Osteoblast (primary cell): ENCODE data around the gene MAPK10. TPM values are rescaled to one million over a fixed set of nuclear protein-coding genes. Genes with fewer than 3 reads are reported as not detected.

Source experiments
- DNase-seq: peaks from one replicate; pipeline ENCODE4 v3.0.0; 2011; ENCODE audit warnings: low spot score, mixed read lengths; ENCODE audit not compliant: insufficient read length; ENCODE audit errors: missing footprints
- H2AFZ ChIP-seq: 2 replicates; pipeline ENCODE4 v1.6.0; 2011; ENCODE audit warnings: mild to moderate bottlenecking, low read length
- H3K27ac ChIP-seq: 2 replicates; pipeline ENCODE4 v1.5.1; 2011; ENCODE audit warnings: mild to moderate bottlenecking, low read depth, low read length, moderate library complexity
- H3K27me3 ChIP-seq: 2 replicates; pipeline ENCODE4 v1.6.0; 2012; ENCODE audit warnings: mild to moderate bottlenecking, control low read depth, inconsistent platforms, low read length, moderate library complexity; ENCODE audit not compliant: insufficient read depth
- H3K36me3 ChIP-seq: 2 replicates; pipeline ENCODE4 v1.5.1; 2011; ENCODE audit warnings: mild to moderate bottlenecking, low read length, control low read depth, moderate library complexity; ENCODE audit not compliant: insufficient read depth
- H3K4me1 ChIP-seq: 2 replicates; pipeline ENCODE4 v1.5.1; 2011; ENCODE audit warnings: mild to moderate bottlenecking, low read length, control low read depth, moderate library complexity; ENCODE audit not compliant: insufficient read depth
- H3K4me2 ChIP-seq: 2 replicates; pipeline ENCODE4 v1.6.0; 2011; ENCODE audit warnings: mild to moderate bottlenecking, low read length; ENCODE audit not compliant: insufficient read depth
- H3K4me3 ChIP-seq: fragments of 200-600 bp; sonication (generic); 3 replicates; pipeline ENCODE4 v1.5.1; 2012; ENCODE audit warnings: mild to moderate bottlenecking, low read length, inconsistent platforms; ENCODE audit not compliant: insufficient read depth
- H3K79me2 ChIP-seq: 2 replicates; pipeline ENCODE4 v1.6.0; 2012; ENCODE audit warnings: mild to moderate bottlenecking, low read length, control low read depth, inconsistent platforms; ENCODE audit not compliant: insufficient read depth
- H3K9me3 ChIP-seq: 2 replicates; pipeline ENCODE4 v1.5.1; 2011; ENCODE audit warnings: low read depth, low read length, control low read depth
- H4K20me1 ChIP-seq: 2 replicates; pipeline ENCODE4 v1.6.0; 2012; ENCODE audit warnings: mild to moderate bottlenecking, low read length, control low read depth; ENCODE audit not compliant: insufficient read depth
- total RNA-seq: library from RNA; depleted of rRNA; stranded (reverse); fragments of >200 nt; gene quantifications from 2 replicates; pipeline ENCODE4 v1.2.3, GENCODE V29; 2012
- TF ChIP-seq, protein P1 (sequence below): IDR thresholded peaks from 2 replicates; pipeline ENCODE4 v1.5.1; 2011; ENCODE audit warnings: mild to moderate bottlenecking, low read depth, low read length, moderate library complexity; ENCODE audit errors: extremely low read depth

Gene MAPK10
- total RNA-seq, 1 donor = 13.0 TPM

- peaks cover 53% of the 10 kb centered on the region for H3K4me1 ChIP-seq
Measured at GRCh38 chr4:86013621-86014020, 346.2 kb downstream of the MAPK10 start.

DNA sequence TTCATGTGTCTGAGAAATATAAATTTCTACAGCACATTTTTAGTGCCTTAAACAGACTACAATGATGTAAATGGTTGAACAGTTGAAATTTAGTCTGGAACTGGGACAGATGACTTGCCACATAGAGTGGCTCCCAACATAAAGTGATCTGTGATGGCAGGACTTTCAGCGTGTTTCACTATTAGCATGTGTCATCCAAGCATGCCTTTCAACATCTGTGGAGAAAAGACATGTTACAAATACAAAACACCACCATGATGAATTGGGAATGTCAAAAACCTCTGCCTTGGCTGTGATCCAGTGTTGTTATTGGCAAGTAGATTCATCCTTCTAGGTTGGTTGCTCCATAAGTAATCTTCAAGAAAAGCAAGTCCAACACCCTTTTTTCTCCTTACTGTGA is 348.7 kb downstream of the MAPK10 start:
- Histone ChIP-seq H3K4me2 (peak overlapping the region; percentile 5), H2AFZ (no peak overlapping the region), H3K9me3 (no peaks in the 10 kb centered on the region), H3K36me3 (no peaks in the 10 kb centered on the region), H3K4me1 (peaks cover 51% of the 10 kb centered on the region), H3K27ac (peak overlapping the region; percentile 13), H3K27me3 (no peaks in the 10 kb centered on the region), H4K20me1 (no peaks in the 10 kb centered on the region), H3K4me3 (no peak overlapping the region), H3K79me2 (no peaks in the 10 kb centered on the region)
- peak; percentile 91 for DNase-seq
- TF ChIP-seq, protein P1, sequence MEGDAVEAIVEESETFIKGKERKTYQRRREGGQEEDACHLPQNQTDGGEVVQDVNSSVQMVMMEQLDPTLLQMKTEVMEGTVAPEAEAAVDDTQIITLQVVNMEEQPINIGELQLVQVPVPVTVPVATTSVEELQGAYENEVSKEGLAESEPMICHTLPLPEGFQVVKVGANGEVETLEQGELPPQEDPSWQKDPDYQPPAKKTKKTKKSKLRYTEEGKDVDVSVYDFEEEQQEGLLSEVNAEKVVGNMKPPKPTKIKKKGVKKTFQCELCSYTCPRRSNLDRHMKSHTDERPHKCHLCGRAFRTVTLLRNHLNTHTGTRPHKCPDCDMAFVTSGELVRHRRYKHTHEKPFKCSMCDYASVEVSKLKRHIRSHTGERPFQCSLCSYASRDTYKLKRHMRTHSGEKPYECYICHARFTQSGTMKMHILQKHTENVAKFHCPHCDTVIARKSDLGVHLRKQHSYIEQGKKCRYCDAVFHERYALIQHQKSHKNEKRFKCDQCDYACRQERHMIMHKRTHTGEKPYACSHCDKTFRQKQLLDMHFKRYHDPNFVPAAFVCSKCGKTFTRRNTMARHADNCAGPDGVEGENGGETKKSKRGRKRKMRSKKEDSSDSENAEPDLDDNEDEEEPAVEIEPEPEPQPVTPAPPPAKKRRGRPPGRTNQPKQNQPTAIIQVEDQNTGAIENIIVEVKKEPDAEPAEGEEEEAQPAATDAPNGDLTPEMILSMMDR = no peak

More at GRCh38 chr4:86013621-86014020, 346.2 kb downstream of the MAPK10 start:
- Histone ChIP-seq H3K4me3 (no peak overlapping the region), H4K20me1 (no peaks in the 10 kb centered on the region), H3K27ac (no peak overlapping the region), H3K36me3 (no peaks in the 10 kb centered on the region), H3K4me2 (peak overlapping the region; percentile 38), H3K27me3 (no peaks in the 10 kb centered on the region), H3K79me2 (no peaks in the 10 kb centered on the region), H3K9me3 (no peaks in the 10 kb centered on the region), H2AFZ (no peak overlapping the region)
- TF ChIP-seq, protein P1 = no peak
- DNase-seq = no peak

GRCh38 chr4:86007042-86007441 is 352.8 kb downstream of the MAPK10 start:
- Histone ChIP-seq H4K20me1 (no peaks in the 10 kb centered on the region), H3K36me3 (no peaks in the 10 kb centered on the region), H2AFZ (no peak overlapping the region), H3K27me3 (no peaks in the 10 kb centered on the region), H3K79me2 (no peaks in the 10 kb centered on the region), H3K9me3 (no peaks in the 10 kb centered on the region), H3K27ac (no peak overlapping the region), H3K4me3 (no peak overlapping the region), H3K4me1 (peaks cover 17% of the 10 kb centered on the region), H3K4me2 (no peak overlapping the region)
- TF ChIP-seq, protein P1 = no peak
- no peak for DNase-seq

DNA sequence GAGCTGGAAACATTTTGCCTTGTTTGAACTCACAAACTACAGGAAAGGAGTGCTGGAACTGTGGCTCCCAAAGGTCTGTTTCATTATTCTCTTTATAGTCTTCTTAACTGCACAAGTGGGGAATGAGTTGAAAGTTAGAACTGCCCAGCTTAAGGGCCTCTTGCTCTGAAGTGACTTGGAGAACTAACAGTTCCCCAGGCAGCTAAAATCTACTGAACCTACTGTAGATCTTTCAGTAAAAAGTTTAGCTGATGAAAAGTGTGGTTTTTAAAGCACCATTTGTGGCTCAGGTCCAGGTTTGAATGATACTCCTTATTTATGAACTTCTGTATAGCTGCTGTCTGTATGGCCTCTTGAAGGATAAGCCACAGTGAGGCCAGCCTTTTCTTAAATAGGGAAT is 353.8 kb downstream of the MAPK10 start:
- Histone ChIP-seq H3K36me3 (no peaks in the 10 kb centered on the region), H3K4me2 (no peak overlapping the region), H3K79me2 (no peaks in the 10 kb centered on the region), H3K4me3 (no peak overlapping the region), H3K27me3 (no peaks in the 10 kb centered on the region), H4K20me1 (no peaks in the 10 kb centered on the region), H3K27ac (no peak overlapping the region), H2AFZ (no peak overlapping the region), H3K4me1 (peaks cover 7% of the 10 kb centered on the region), H3K9me3 (no peaks in the 10 kb centered on the region)
- DNase-seq = no peak
- TF ChIP-seq, protein P1 = no peak
